Activated CD4-positive, alpha-beta T cell treated with anti-CD3 and anti-CD28 coated beads for 36 hours (primary cell): Measurements from ENCODE around the gene OR52W1. TPM values are rescaled to one million over a fixed set of nuclear protein-coding genes. Genes with fewer than 3 reads are reported as not detected.

Experiments used
- ATAC-seq: fragments of 200-7000 bp; cut with Tn5 transposase; one replicate; pipeline ENCODE4 v1.10.0; 2021; ENCODE audit warnings: mild to moderate bottlenecking, moderate library complexity
- CTCF ChIA-PET: fragments of 350-600 bp; sonication (Branson Sonifier 250); formaldehyde crosslinking; loops from one replicate; lab custom pipeline; 2021; ENCODE audit warnings: antibody characterized with exemption; lab: Charles Lee
- POLR2A ChIA-PET: fragments of 350-600 bp; sonication (Branson Sonifier 250); formaldehyde crosslinking; loops from one replicate; lab custom pipeline; 2021; ENCODE audit warnings: antibody characterized with exemption, inconsistent platforms; lab: Charles Lee
- DNase-seq: peaks from one replicate; pipeline ENCODE4 v3.0.0-alpha.2; 2020
- H3K27ac Mint-ChIP-seq: one replicate; pipeline ENCODE4 v1.8.0; 2021; ENCODE audit warnings: mixed read lengths
- H3K27me3 Mint-ChIP-seq: one replicate; pipeline ENCODE4 v1.8.0; 2021; ENCODE audit warnings: mixed read lengths
- H3K36me3 Mint-ChIP-seq: one replicate; pipeline ENCODE4 v1.8.0; 2021; ENCODE audit warnings: low read depth, mixed read lengths
- H3K4me1 Mint-ChIP-seq: one replicate; pipeline ENCODE4 v1.8.0; 2021; ENCODE audit warnings: mixed read lengths
- H3K4me3 Mint-ChIP-seq: one replicate; pipeline ENCODE4 v1.8.0; 2021; ENCODE audit warnings: mild to moderate bottlenecking, moderate library complexity, mixed read lengths
- H3K9me3 Mint-ChIP-seq: one replicate; pipeline ENCODE4 v1.8.0; 2021; ENCODE audit warnings: low read depth, mixed read lengths
- intact Hi-C, 2 experiments: fragments of 100-400 bp; cut with DNase I in 1 of 2; cut with micrococcal nuclease in 1 of 2; formaldehyde crosslinking; loops; one replicate each; pipeline versions ENCODE4 v1.14.2 to v1.15.1; 2022 to 2024; cut with DNase I, micrococcal nuclease
- total RNA-seq, 2 experiments: library from RNA; stranded (reverse); gene quantifications; one replicate each; pipeline ENCODE4 v1.2.3, GENCODE V29; 2021

The OR52W1 gene
- not detected for total RNA-seq

GRCh38 chr11:6199174-6199810 is at the start of gene OR52W1:
OR52W1 (plus strand) TSS chr11:6199224; CDS start chr11:6199224, 0 bp downstream.
- ATAC-seq (no peak), DNase-seq (no peak)
- intact Hi-C loops = no loop called here
- no peak within 1 kb of the TSS for H3K4me3 Mint-ChIP-seq
- no peaks in the 10 kb centered on the region for H3K36me3 Mint-ChIP-seq
- ChIA-PET POLR2A (no interaction called here), CTCF (no interaction called here)
- H3K27me3 Mint-ChIP-seq = peaks cover 2% of the 10 kb centered on the region
- no peak within 1 kb of the TSS for H3K27ac Mint-ChIP-seq
- H3K4me1 Mint-ChIP-seq = peaks cover 32% of the 10 kb centered on the region
- no peaks in the 10 kb centered on the region for H3K9me3 Mint-ChIP-seq

GRCh38 chr11:6151117-6151516 is 47.9 kb upstream of the OR52W1 start:
- no peak overlapping the region for H3K27ac Mint-ChIP-seq
- CTCF ChIA-PET = interaction anchor here (1.3 kb wide), 1 partner anchor 202 kb away, joined by 4 read pairs; no protein-coding TSS in a partner anchor

DNA sequence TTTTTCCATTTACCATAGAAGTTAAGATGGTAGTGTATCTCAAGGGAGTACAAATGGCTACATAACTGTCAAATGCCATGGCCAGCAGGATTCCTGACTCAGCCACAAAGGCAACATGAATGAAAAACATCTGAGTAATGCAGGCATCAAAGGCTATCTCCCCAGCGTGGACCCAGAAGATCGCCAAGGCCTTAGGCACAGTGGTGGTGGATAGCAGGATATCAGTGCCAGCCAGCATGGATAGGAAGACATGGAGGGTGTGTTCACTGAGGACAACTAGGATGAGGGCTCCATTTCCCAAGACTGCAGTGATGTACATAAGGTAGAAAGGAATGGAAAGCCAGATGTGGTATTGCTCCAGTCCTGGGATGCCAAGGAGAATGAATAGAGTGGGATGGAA is 46.9 kb upstream of the OR52W1 start:
- H3K4me1 Mint-ChIP-seq = no peaks in the 10 kb centered on the region
- ATAC-seq = no peak
- intact Hi-C loops = no loop called here
- peaks cover 5% of the 10 kb centered on the region for H3K27me3 Mint-ChIP-seq
- no peaks in the 10 kb centered on the region for H3K36me3 Mint-ChIP-seq
- H3K9me3 Mint-ChIP-seq = peaks cover 2% of the 10 kb centered on the region
- H3K4me3 Mint-ChIP-seq = no peak overlapping the region
- ChIA-PET CTCF (no interaction called here), POLR2A (no interaction called here)
- no peak overlapping the region for H3K27ac Mint-ChIP-seq
- no peak for DNase-seq

More at GRCh38 chr11:6151117-6151516, 47.9 kb upstream of the OR52W1 start:
- intact Hi-C loops = no loop called here
- Mint-ChIP-seq H3K27me3 (peaks cover 5% of the 10 kb centered on the region), H3K4me1 (no peaks in the 10 kb centered on the region), H3K4me3 (no peak overlapping the region), H3K9me3 (peaks cover 2% of the 10 kb centered on the region), H3K36me3 (no peaks in the 10 kb centered on the region)
- DNase-seq (no peak), ATAC-seq (no peak)
- POLR2A ChIA-PET = no interaction called here

DNA sequence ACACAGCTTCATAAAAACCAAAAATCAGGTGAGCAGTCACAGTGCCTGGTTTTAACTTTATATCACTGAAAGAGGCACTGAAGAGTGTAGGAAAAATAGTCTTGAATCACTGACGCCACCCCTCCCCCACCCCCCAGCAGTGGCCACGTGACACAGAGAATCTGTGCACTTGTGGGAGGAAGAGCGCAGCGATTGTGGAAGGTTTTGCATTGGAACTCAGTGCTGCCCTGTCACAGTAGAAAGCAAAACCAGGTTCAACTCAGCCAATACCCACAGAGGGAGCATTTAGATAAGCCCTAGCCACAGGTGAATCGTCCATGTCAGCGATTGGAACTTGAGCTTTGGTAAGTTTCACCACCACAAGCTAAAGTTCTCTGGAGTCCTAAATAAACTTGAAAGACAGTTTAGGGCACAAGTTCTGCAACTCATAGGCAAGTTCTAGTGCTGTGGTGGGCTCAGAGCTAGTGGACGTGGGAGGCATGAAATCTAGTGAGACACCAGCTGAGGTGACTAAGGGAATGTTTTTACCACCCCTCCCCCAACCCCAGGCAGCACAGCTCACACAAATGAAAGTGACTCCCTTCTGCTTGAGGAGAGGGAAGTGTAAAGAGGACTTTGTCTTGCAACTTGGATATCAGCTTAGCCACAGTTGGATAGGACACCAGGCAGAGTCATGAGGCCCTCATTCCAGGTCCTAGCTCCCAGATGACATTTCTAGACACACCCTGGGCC is 42.2 kb upstream of the OR52W1 start:
- no peak overlapping the region for H3K27ac Mint-ChIP-seq
- no peak for DNase-seq
- intact Hi-C loops = no loop called here
- H3K27me3 Mint-ChIP-seq = peaks cover 8% of the 10 kb centered on the region
- H3K36me3 Mint-ChIP-seq = no peaks in the 10 kb centered on the region
- no peaks in the 10 kb centered on the region for H3K9me3 Mint-ChIP-seq
- no peak for ATAC-seq
- ChIA-PET POLR2A (interaction anchor here (0.6 kb wide), 1 partner anchor 964 kb away, joined by 3 read pairs; no protein-coding TSS in a partner anchor), CTCF (no interaction called here)
- no peaks in the 10 kb centered on the region for H3K4me1 Mint-ChIP-seq
- H3K4me3 Mint-ChIP-seq = no peak overlapping the region

DNA sequence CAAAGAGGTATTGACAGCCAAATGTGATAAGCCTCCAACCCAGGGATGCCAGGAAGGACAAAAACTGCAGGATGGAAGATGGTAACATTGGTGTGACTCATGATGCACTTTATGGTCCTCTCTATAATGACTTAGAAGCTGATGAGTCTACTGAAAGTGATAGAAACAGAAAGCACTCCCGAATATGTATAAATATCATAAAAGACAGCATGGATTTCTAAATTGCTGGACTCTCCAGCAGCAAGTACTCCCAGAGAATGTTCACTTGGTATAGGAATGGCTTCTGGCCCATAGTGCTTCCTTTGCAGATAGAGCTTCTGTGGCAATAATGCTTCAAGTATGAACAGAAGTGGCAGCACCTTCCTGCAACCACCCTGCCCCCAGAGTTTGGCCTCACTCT is 28.8 kb upstream of the OR52W1 start, which contains the start of gene OR52B2:
OR52B2 (minus strand) TSS at position 101 of the 400 bp plus-strand sequence; CDS start at position 101, 0 bp downstream.
- ATAC-seq = no peak
- intact Hi-C loops = no loop called here
- ChIA-PET CTCF (interaction anchor here (0.8 kb wide), 1 partner anchor 8 kb away, joined by 3 read pairs; no protein-coding TSS in a partner anchor), POLR2A (no interaction called here)
- no peaks in the 10 kb centered on the region for H3K36me3 Mint-ChIP-seq
- H3K27me3 Mint-ChIP-seq = peaks cover 10% of the 10 kb centered on the region
- no peak within 1 kb of the TSS for H3K27ac Mint-ChIP-seq
- H3K4me3 Mint-ChIP-seq = no peak within 1 kb of the TSS
- no peaks in the 10 kb centered on the region for H3K4me1 Mint-ChIP-seq
- no peak for DNase-seq
- peaks cover 2% of the 10 kb centered on the region for H3K9me3 Mint-ChIP-seq

GRCh38 chr11:6175440-6175839 is 23.6 kb upstream of the OR52W1 start:
- H3K27me3 Mint-ChIP-seq = peaks cover under 1% of the 10 kb centered on the region
- DNase-seq (no peak), ATAC-seq (no peak)
- no peaks in the 10 kb centered on the region for H3K36me3 Mint-ChIP-seq
- no peak overlapping the region for H3K4me3 Mint-ChIP-seq
- intact Hi-C loops = no loop called here
- no peak overlapping the region for H3K27ac Mint-ChIP-seq
- ChIA-PET POLR2A (no interaction called here), CTCF (interaction anchor here (0.6 kb wide), 1 partner anchor 33 kb away, joined by 3 read pairs; no protein-coding TSS in a partner anchor)
- H3K9me3 Mint-ChIP-seq = no peaks in the 10 kb centered on the region
- peaks cover 2% of the 10 kb centered on the region for H3K4me1 Mint-ChIP-seq

DNA sequence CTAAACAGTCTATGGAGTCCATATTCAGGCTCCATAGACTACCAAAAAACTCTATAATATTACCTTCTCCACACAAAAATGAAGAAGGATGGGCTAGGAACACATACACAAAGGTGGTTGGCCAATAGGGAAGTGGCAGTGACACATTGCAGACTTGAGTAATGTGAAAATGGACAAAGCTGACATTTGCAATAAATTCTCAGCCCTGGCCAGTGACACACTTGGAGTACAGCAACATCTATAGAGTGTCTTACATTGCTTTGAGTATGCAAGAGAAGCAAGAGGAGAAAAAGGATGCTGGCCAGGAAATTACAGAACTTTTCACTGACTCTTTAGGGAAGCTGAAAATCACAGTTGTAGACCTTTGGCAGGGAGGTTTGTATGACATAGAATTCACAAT is 7.3 kb upstream of the OR52W1 start:
- Mint-ChIP-seq H3K9me3 (no peaks in the 10 kb centered on the region), H3K36me3 (no peaks in the 10 kb centered on the region), H3K27ac (no peak overlapping the region), H3K27me3 (peaks cover 2% of the 10 kb centered on the region), H3K4me3 (no peak overlapping the region), H3K4me1 (peaks cover 8% of the 10 kb centered on the region)
- intact Hi-C loops = no loop called here
- DNase-seq (no peak), ATAC-seq (no peak)
- ChIA-PET POLR2A (no interaction called here), CTCF (no interaction called here)

GRCh38 chr11:6194065-6194581 is 4.9 kb upstream of the OR52W1 start:
- ChIA-PET CTCF (no interaction called here), POLR2A (no interaction called here)
- peaks cover 2% of the 10 kb centered on the region for H3K27me3 Mint-ChIP-seq
- intact Hi-C loops = no loop called here
- no peak overlapping the region for H3K4me3 Mint-ChIP-seq
- H3K4me1 Mint-ChIP-seq = peaks cover 9% of the 10 kb centered on the region
- ATAC-seq (peak; percentile 24), DNase-seq (no peak)
- H3K27ac Mint-ChIP-seq = no peak overlapping the region
- H3K9me3 Mint-ChIP-seq = no peaks in the 10 kb centered on the region
- H3K36me3 Mint-ChIP-seq = no peaks in the 10 kb centered on the region

DNA sequence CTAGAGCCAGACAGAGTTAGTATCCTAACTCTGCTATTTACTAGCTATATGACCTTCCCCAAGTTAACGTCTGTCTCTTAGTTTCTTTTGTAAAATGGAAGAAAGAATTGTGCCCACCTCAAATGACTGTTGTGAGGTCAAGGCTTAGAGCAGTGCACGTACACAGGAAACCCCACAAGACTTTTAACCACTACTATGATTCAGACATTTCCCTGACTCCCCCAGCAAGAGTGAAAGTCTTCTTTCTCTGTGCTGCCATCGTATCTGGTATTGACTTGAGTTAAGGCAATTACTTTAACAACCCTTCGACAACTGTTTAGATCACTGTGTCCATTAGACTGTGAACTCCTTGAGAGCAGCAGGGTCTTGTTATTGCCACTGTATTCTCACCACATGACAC is 2.6 kb upstream of the OR52W1 start:
- intact Hi-C loops = no loop called here
- Mint-ChIP-seq H3K9me3 (no peaks in the 10 kb centered on the region), H3K4me1 (peaks cover 16% of the 10 kb centered on the region), H3K27me3 (peaks cover 2% of the 10 kb centered on the region), H3K27ac (no peak overlapping the region), H3K4me3 (no peak overlapping the region), H3K36me3 (no peaks in the 10 kb centered on the region)
- CTCF ChIA-PET = interaction anchor here (1.4 kb wide), 1 partner anchor 8 kb away, joined by 4 read pairs; no protein-coding TSS in a partner anchor
- ATAC-seq = peak; percentile 80
- DNase-seq = no peak
- POLR2A ChIA-PET = no interaction called here

DNA sequence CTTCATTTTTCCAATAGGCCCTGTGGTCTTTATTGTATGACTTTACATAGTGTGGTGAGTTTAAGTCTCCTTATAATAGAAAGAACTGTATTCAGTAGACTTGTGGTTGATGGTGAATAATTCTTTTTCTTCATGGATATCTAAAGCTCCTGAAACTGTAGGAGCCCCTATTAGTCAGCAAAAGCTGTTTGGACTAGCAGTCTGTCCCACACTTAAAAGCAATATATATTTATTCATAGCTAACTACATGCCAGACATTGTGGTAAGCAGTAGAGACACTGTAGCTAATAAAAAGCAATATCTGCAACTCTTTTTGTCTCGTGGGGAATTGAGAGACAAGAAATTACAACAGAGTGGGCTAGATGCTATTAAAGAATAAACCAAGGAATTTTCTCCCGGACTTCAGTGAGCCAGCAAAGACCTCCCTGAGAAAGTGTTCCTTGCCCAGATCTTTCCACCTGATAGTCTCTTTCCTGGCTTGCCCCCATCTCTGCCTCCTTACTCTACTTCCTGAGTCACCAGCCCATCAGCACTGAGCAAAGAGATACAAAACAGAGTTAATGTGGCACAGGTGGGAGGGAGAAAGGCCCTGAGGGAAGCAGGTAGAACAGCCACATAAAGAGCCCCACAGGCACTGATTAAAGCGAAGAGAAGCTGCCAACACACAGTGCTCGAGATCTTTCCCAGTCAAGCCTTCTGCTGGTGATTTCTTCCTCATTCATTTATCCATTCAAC is 1.4 kb upstream of the OR52W1 start:
- H3K4me1 Mint-ChIP-seq = peaks cover 16% of the 10 kb centered on the region
- H3K27me3 Mint-ChIP-seq = peaks cover 2% of the 10 kb centered on the region
- intact Hi-C loops = no loop called here

DNA sequence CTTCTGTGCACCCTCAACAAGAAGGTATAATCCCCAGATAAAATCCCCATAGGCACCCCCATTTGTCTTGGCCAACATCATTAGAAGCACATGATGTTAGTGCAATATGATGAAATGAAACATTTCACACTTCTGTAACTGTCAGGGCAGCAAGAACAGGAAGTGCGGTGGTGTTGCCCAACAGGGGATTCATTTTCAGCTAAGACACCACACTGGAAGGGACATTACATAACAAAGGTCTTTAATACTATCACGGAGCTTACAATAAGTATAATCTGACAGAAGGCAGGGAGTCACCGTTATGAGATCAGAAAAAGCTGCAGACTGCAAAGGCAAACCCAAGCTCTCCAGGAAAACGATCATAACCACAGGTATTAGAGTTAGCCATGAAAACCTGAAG is 2.0 kb downstream of the OR52W1 start:
- intact Hi-C loops = no loop called here
- ChIA-PET CTCF (no interaction called here), POLR2A (no interaction called here)
- Mint-ChIP-seq H3K27ac (peak overlapping the region; percentile 27), H3K4me3 (no peak overlapping the region), H3K9me3 (no peaks in the 10 kb centered on the region), H3K4me1 (peaks cover 36% of the 10 kb centered on the region), H3K36me3 (peaks cover 8% of the 10 kb centered on the region), H3K27me3 (peaks cover 2% of the 10 kb centered on the region)
- DNase-seq (no peak), ATAC-seq (no peak)

More for the DNA sequence above, 1.4 kb upstream of the OR52W1 start:
- ChIA-PET POLR2A (no interaction called here), CTCF (interaction anchor here (0.5 to 0.6 kb wide), 2 partner anchors 31 to 165 kb away, joined by 3 read pairs; no protein-coding TSS in a partner anchor)
- ATAC-seq = no peak
- no peak for DNase-seq
- no peaks in the 10 kb centered on the region for H3K9me3 Mint-ChIP-seq
- H3K36me3 Mint-ChIP-seq = no peaks in the 10 kb centered on the region
- no peak overlapping the region for H3K4me3 Mint-ChIP-seq
- no peak overlapping the region for H3K27ac Mint-ChIP-seq
